Measurements from ENCODE around the gene CALML5.

CALML5 gene

GRCh38 chr10:5461914-5462840, 37.2 kb downstream of the CALML5 start:
- peak; percentile 38 for DNase-seq (ENCODE audit: low spot score)

GRCh38 chr10:5461203-5461588, 38.2 kb downstream of the CALML5 start:
- no peak for DNase-seq (ENCODE audit: low spot score)

- DNase-seq (ENCODE audit: low spot score): no peak
Observed at GRCh38 chr10:5460468-5461202, 38.7 kb downstream of the CALML5 start.

- DNase-seq (ENCODE audit: low spot score): no peak
Observed at GRCh38 chr10:5458949-5459747, 40.2 kb downstream of the CALML5 start.

- DNase-seq (ENCODE audit: low spot score): no peak
Observed at GRCh38 chr10:5458425-5458824, 40.9 kb downstream of the CALML5 start.

GRCh38 chr10:5457741-5458140, 41.6 kb downstream of the CALML5 start:
- DNase-seq (ENCODE audit: low spot score): no peak

- DNase-seq (ENCODE audit: low spot score): no peak
Observed at GRCh38 chr10:5456563-5456962, 42.8 kb downstream of the CALML5 start.

GRCh38 chr10:5453749-5454489, 45.5 kb downstream of the CALML5 start:
- DNase-seq (ENCODE audit: low spot score): no peak

- DNase-seq (ENCODE audit: low spot score): no peak
Observed at GRCh38 chr10:5450605-5451384, 48.6 kb downstream of the CALML5 start.

GRCh38 chr10:5449823-5450222, 49.5 kb downstream of the CALML5 start:
- peak; percentile 84 for DNase-seq (ENCODE audit: low spot score)

- no peak for DNase-seq (ENCODE audit: low spot score)
Observed at GRCh38 chr10:5449227-5449626, 50.1 kb downstream of the CALML5 start.
